H9 (cell line): ENCODE results near the gene NOX5. TPM values are rescaled to one million over a fixed set of nuclear protein-coding genes. Genes with fewer than 3 reads are reported as not detected.
"Not testable (repeated sequence)": the region's sequence is repeated elsewhere in the genome, so short reads cannot be mapped to it uniquely, and the experiment has no call there.

Experiments
- DNase-seq: peaks from one replicate; pipeline ENCODE4 v3.0.0-alpha.2; 2017
- H2AFZ ChIP-seq: one replicate; pipeline ENCODE4 v1.6.1; 2013; ENCODE audit warnings: mild to moderate bottlenecking, low read length, control low read depth, moderate library complexity
- H2AK5ac ChIP-seq: 2 replicates; pipeline ENCODE4 v1.6.1; 2013; ENCODE audit warnings: low read length, control low read depth, mixed read lengths; ENCODE audit not compliant: insufficient read length
- H2BK120ac ChIP-seq: one replicate; pipeline ENCODE4 v1.6.1; 2013; ENCODE audit warnings: low read depth, mild to moderate bottlenecking, low read length, control low read depth, inconsistent platforms; ENCODE audit not compliant: poor library complexity, severe bottlenecking
- H2BK12ac ChIP-seq: 2 replicates; pipeline ENCODE4 v1.6.1; 2013; ENCODE audit warnings: low read length, control low read depth, mixed read lengths, low read depth; ENCODE audit not compliant: insufficient read length
- H2BK15ac ChIP-seq: 2 replicates; pipeline ENCODE4 v1.6.1; 2013; ENCODE audit warnings: low read depth, low read length, control low read depth
- H2BK20ac ChIP-seq: one replicate; pipeline ENCODE4 v1.6.1; 2013; ENCODE audit warnings: low read depth, mild to moderate bottlenecking, low read length, control low read depth, inconsistent platforms; ENCODE audit not compliant: poor library complexity, severe bottlenecking
- H2BK5ac ChIP-seq: 2 replicates; pipeline ENCODE4 v1.6.1; 2013; ENCODE audit warnings: low read length, control low read depth, mixed read lengths; ENCODE audit not compliant: insufficient read length
- H3K14ac ChIP-seq: 2 replicates; pipeline ENCODE4 v1.6.1; 2013; ENCODE audit warnings: low read length, control low read depth; ENCODE audit not compliant: insufficient read depth
- H3K18ac ChIP-seq: 2 replicates; pipeline ENCODE4 v1.6.1; 2013; ENCODE audit warnings: low read depth, mild to moderate bottlenecking, mixed read lengths, low read length, control low read depth; ENCODE audit not compliant: insufficient read length
- H3K23ac ChIP-seq: 2 replicates; pipeline ENCODE4 v1.6.1; 2013; ENCODE audit warnings: low read length, control low read depth, mixed read lengths, low read depth; ENCODE audit not compliant: insufficient read length
- H3K23me2 ChIP-seq: 2 replicates; pipeline ENCODE4 v1.6.1; 2013; ENCODE audit warnings: low read depth, mild to moderate bottlenecking, mixed read lengths, low read length, control low read depth; ENCODE audit not compliant: insufficient read length, poor library complexity, severe bottlenecking
- H3K27ac ChIP-seq: 2 replicates; pipeline ENCODE4 v1.5.1; 2013; ENCODE audit warnings: low read length, control low read depth, mixed read lengths, low read depth; ENCODE audit not compliant: insufficient read length
- H3K27me3 ChIP-seq: 2 replicates; pipeline ENCODE4 v1.6.1; 2013; ENCODE audit warnings: low read length, control low read depth, inconsistent platforms; ENCODE audit not compliant: insufficient read depth
- H3K4ac ChIP-seq: 2 replicates; pipeline ENCODE4 v1.6.1; 2013; ENCODE audit warnings: low read depth, mild to moderate bottlenecking, control low read depth, inconsistent platforms, low read length, moderate library complexity
- H3K4me1 ChIP-seq: 2 replicates; pipeline ENCODE4 v1.6.1; 2013; ENCODE audit warnings: low read length, control low read depth, inconsistent platforms; ENCODE audit not compliant: insufficient read depth
- H3K4me2 ChIP-seq: 2 replicates; pipeline ENCODE4 v1.6.1; 2013; ENCODE audit warnings: low read length, control low read depth, mixed read lengths; ENCODE audit not compliant: insufficient read length, insufficient read depth
- H3K56ac ChIP-seq: 2 replicates; pipeline ENCODE4 v1.6.1; 2013; ENCODE audit warnings: low read depth, mild to moderate bottlenecking, mixed read lengths, low read length, control low read depth; ENCODE audit not compliant: insufficient read length
- H3K79me1 ChIP-seq: 2 replicates; pipeline ENCODE4 v1.6.1; 2013; ENCODE audit warnings: low read depth, mild to moderate bottlenecking, moderate library complexity, low read length, control low read depth, inconsistent platforms; ENCODE audit not compliant: insufficient read depth, poor library complexity, severe bottlenecking
- H3K79me2 ChIP-seq: 2 replicates; pipeline ENCODE4 v1.6.1; 2013; ENCODE audit warnings: low read length, control low read depth, inconsistent platforms; ENCODE audit not compliant: insufficient read depth
- H3K9ac ChIP-seq: 2 replicates; pipeline ENCODE4 v1.6.1; 2013; ENCODE audit warnings: low read length, control low read depth, mixed read lengths; ENCODE audit not compliant: insufficient read length; ENCODE audit errors: extremely low read depth
- H3K9me3 ChIP-seq: one replicate; pipeline ENCODE4 v1.6.1; 2013; ENCODE audit warnings: low read depth, low read length, inconsistent platforms; ENCODE audit not compliant: control insufficient read depth
- H3T11ph ChIP-seq: one replicate; pipeline ENCODE4 v1.6.1; 2013; ENCODE audit warnings: mild to moderate bottlenecking, low read length, control low read depth, inconsistent platforms
- H4K20me1 ChIP-seq: one replicate; pipeline ENCODE4 v1.6.1; 2013; ENCODE audit not compliant: control insufficient read depth, insufficient read length, insufficient read depth
- H4K5ac ChIP-seq: 2 replicates; pipeline ENCODE4 v1.6.1; 2013; ENCODE audit warnings: low read depth, mild to moderate bottlenecking, mixed read lengths, low read length, control low read depth; ENCODE audit not compliant: insufficient read length
- H4K8ac ChIP-seq: replicated peaks from 2 replicates; pipeline ENCODE4 v1.6.1; 2013; ENCODE audit warnings: low read length, control low read depth, mixed read lengths, low read depth; ENCODE audit not compliant: insufficient read length
- H4K91ac ChIP-seq: 2 replicates; pipeline ENCODE4 v1.6.1; 2013; ENCODE audit warnings: low read depth, mild to moderate bottlenecking, moderate library complexity, mixed read lengths, low read length, control low read depth; ENCODE audit not compliant: insufficient read length
- H3K27ac Mint-ChIP-seq, 3 experiments: 2 replicates in 2 of 3; 3 replicates in 1 of 3; pipeline ENCODE4 v1.8.0; 2020 to 2021; ENCODE audit warnings: mixed read lengths in 3 of 3, mild to moderate bottlenecking in 1 of 3, moderate library complexity in 1 of 3
- H3K27me3 Mint-ChIP-seq: 2 replicates; pipeline ENCODE4 v1.8.0; 2021; ENCODE audit warnings: low read depth, mild to moderate bottlenecking, moderate library complexity, mixed read lengths
- H3K36me3 Mint-ChIP-seq, 3 experiments: 2 replicates in 2 of 3; 3 replicates in 1 of 3; pipeline ENCODE4 v1.8.0; 2020 to 2021; ENCODE audit warnings: low read depth in 3 of 3, mixed read lengths in 3 of 3; ENCODE audit not compliant: insufficient read depth in 1 of 3
- H3K4me1 Mint-ChIP-seq, 2 experiments: 2 replicates each; pipeline ENCODE4 v1.8.0; 2020; ENCODE audit warnings: mixed read lengths in 2 of 2
- H3K4me3 Mint-ChIP-seq, 2 experiments: 2 replicates in 1 of 2; 3 replicates in 1 of 2; pipeline ENCODE4 v1.8.0; 2020 to 2021; ENCODE audit warnings: mild to moderate bottlenecking in 2 of 2, mixed read lengths in 2 of 2, moderate library complexity in 1 of 2
- H3K9me3 Mint-ChIP-seq, 2 experiments: 2 replicates in 1 of 2; 3 replicates in 1 of 2; pipeline ENCODE4 v1.8.0; 2020; ENCODE audit warnings: mild to moderate bottlenecking in 2 of 2, mixed read lengths in 2 of 2, moderate library complexity in 1 of 2
- WGBS: extraction: QIAGEN DNeasy Blood & Tissue Kit; methylation state at CpG from one replicate; pipeline ENCODE4 v1.1.7; 2013; ENCODE audit warnings: missing lambda C conversion rate, low lambda C conversion rate, mixed read lengths; ENCODE audit not compliant: insufficient read length; ENCODE audit errors: extremely low coverage; 5-methylcytosine and 5-hydroxymethylcytosine counted together
- total RNA-seq: library from RNA; stranded (reverse); gene quantifications from 2 replicates; pipeline ENCODE4 v1.2.1, GENCODE V29; 2021

NOX5 gene
- total RNA-seq, 1 experiment from 2014 or later: 0.04 TPM

DNA sequence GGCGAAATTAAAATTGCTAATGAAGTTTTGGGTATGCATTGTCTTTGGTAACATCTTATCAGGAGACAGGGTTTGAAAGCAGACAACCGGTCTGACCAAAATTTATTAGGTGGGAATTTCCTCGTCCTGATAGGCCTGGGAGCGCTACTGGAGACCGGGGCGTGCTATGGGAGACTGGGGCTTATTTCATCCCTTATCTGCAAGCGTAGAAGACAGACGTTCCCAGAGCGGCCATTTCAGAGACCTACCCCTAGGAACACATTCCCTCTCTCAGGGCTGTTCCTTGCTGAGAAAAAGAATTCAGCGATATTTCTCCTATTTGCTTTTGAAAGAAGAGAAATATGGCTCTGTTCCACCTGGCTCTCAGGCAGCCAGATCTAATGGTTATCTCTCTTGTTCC is 37.1 kb upstream of the NOX5 start:
- H4K91ac ChIP-seq, H3K27ac Mint-ChIP-seq, H3K27ac ChIP-seq, H4K5ac ChIP-seq, DNase-seq, H3K23me2 ChIP-seq, H2BK12ac ChIP-seq, H3K9ac ChIP-seq, H3K18ac ChIP-seq, H3K4me1 Mint-ChIP-seq, H3K4ac ChIP-seq, H2BK120ac ChIP-seq, H3K4me1 ChIP-seq, H3K27me3 ChIP-seq, H3K4me3 Mint-ChIP-seq, H4K20me1 ChIP-seq, H3K23ac ChIP-seq, H3K27me3 Mint-ChIP-seq, H2BK15ac ChIP-seq, H2BK5ac ChIP-seq, H3K56ac ChIP-seq, H3K79me2 ChIP-seq, H2AK5ac ChIP-seq, H3T11ph ChIP-seq, H2BK20ac ChIP-seq, H3K4me2 ChIP-seq, H4K8ac ChIP-seq, H2AFZ ChIP-seq, H3K9me3 ChIP-seq, H3K14ac ChIP-seq, H3K79me1 ChIP-seq: not testable (repeated sequence)
- peaks cover 9 to 20% (median 17%) of the 10 kb centered on the region in 3 experiments; a peak in 6 of 7 replicates for H3K36me3 Mint-ChIP-seq
- H3K9me3 Mint-ChIP-seq: peaks cover 28 to 35% of the 10 kb centered on the region in 2 experiments
- no CpG with 5 or more reads among the region's 10 CpGs for WGBS
